Kidney epithelial cell (primary cell): ENCODE data around the gene HSPBP1. TPM values are rescaled to one million over a fixed set of nuclear protein-coding genes. Genes with fewer than 3 reads are reported as not detected.
A peak's percentile ranks its signal among the peaks of the same experiment; 100 is the strongest.

Experiments
- DNase-seq: peaks from one replicate; pipeline ENCODE4 v3.0.0-alpha.2; 2010; ENCODE audit warnings: low read depth
- H3K27me3 ChIP-seq: 2 replicates; pipeline ENCODE4 v1.6.0; 2011; ENCODE audit warnings: low read length; ENCODE audit not compliant: control insufficient read depth, insufficient read depth
- H3K36me3 ChIP-seq: 2 replicates; pipeline ENCODE4 v1.5.1; 2011; ENCODE audit warnings: low read length; ENCODE audit not compliant: control insufficient read depth, insufficient read depth
- H3K4me3 ChIP-seq: 2 replicates; pipeline ENCODE4 v1.5.1; 2011; ENCODE audit warnings: low read depth, mild to moderate bottlenecking, control low read depth, low read length
- CTCF ChIP-seq: IDR thresholded peaks from 2 replicates; pipeline ENCODE4 v1.5.1; 2011; ENCODE audit warnings: mild to moderate bottlenecking, moderate library complexity, low read length, control low read depth, inconsistent platforms; ENCODE audit not compliant: insufficient read depth, poor library complexity, severe bottlenecking
- total RNA-seq: library from RNA; depleted of rRNA; stranded (reverse); fragments of >200 nt; gene quantifications from 2 replicates; pipeline ENCODE4 v1.2.3, GENCODE V29; 2015

Gene HSPBP1
- total RNA-seq, 1 donor from 2014 or later = 64.3 TPM

- Histone ChIP-seq H3K36me3 (no peaks in the 10 kb centered on the region), H3K27me3 (no peaks in the 10 kb centered on the region), H3K4me3 (no peak overlapping the region)
- no peak for TF ChIP-seq CTCF
- DNase-seq = no peak
Observed at GRCh38 chr19:55248166-55248675, 31.7 kb downstream of the HSPBP1 start.

GRCh38 chr19:55247621-55248099 lies 32.2 kb downstream of the HSPBP1 start:
- Histone ChIP-seq H3K27me3 (no peaks in the 10 kb centered on the region), H3K4me3 (no peak overlapping the region), H3K36me3 (peaks cover 1% of the 10 kb centered on the region)
- peak; percentile 42 for DNase-seq
- TF ChIP-seq CTCF = no peak

GRCh38 chr19:55246462-55247451 lies 33.2 kb downstream of the HSPBP1 start:
- no peak for TF ChIP-seq CTCF
- Histone ChIP-seq H3K4me3 (no peak overlapping the region), H3K36me3 (peaks cover 4% of the 10 kb centered on the region), H3K27me3 (no peaks in the 10 kb centered on the region)
- no peak for DNase-seq

- TF ChIP-seq CTCF = no peak
- no peaks in the 10 kb centered on the region for H3K27me3 ChIP-seq
- no peak for DNase-seq
- peaks cover 6% of the 10 kb centered on the region for H3K36me3 ChIP-seq
- H3K4me3 ChIP-seq = no peak overlapping the region
Observed at GRCh38 chr19:55245236-55245904, 34.5 kb downstream of the HSPBP1 start.

GRCh38 chr19:55244004-55244680 lies 35.8 kb downstream of the HSPBP1 start:
- no peak overlapping the region for H3K4me3 ChIP-seq
- TF ChIP-seq CTCF = no peak
- H3K36me3 ChIP-seq = peaks cover 6% of the 10 kb centered on the region
- no peaks in the 10 kb centered on the region for H3K27me3 ChIP-seq
- no peak for DNase-seq
